ENCODE results near the gene L2HGDH. TPM values are rescaled to one million over a fixed set of nuclear protein-coding genes. Genes with fewer than 3 reads are reported as not detected.

The L2HGDH gene
- total RNA-seq, 1 experiment from 2014 or later = 13.9 TPM

DNA sequence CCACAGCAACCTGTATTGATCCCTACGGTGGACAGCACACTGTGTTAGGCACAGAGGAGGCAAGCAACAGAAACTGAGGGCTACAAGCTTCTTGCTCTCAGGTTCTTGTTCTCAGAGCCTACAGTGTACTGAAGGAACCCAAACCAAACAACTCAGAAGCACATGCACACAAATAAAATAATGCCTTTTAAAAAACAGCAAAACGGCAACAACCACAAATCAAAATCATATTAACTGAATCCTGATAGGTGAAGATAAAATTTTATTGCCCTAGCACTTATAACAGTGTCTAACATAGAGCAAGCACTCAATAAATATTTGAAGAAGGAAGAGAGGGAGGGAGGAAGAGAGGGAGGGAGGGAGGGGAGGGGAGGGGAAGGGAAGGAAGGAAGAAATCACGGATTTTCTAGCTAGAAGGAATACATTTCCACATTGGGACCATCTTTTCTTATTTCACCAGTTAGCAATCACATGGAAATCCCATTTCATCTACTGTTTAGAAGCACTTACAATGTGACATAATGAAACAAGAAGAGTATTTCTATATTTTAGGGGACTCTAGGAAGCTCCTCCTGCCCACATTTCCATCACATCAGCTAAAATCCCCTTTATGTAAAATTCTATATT is 27.3 kb upstream of the L2HGDH start:
- TF ChIP-seq, protein P1, sequence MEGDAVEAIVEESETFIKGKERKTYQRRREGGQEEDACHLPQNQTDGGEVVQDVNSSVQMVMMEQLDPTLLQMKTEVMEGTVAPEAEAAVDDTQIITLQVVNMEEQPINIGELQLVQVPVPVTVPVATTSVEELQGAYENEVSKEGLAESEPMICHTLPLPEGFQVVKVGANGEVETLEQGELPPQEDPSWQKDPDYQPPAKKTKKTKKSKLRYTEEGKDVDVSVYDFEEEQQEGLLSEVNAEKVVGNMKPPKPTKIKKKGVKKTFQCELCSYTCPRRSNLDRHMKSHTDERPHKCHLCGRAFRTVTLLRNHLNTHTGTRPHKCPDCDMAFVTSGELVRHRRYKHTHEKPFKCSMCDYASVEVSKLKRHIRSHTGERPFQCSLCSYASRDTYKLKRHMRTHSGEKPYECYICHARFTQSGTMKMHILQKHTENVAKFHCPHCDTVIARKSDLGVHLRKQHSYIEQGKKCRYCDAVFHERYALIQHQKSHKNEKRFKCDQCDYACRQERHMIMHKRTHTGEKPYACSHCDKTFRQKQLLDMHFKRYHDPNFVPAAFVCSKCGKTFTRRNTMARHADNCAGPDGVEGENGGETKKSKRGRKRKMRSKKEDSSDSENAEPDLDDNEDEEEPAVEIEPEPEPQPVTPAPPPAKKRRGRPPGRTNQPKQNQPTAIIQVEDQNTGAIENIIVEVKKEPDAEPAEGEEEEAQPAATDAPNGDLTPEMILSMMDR (IDR thresholded peaks at IDR 0.05; ENCODE audit: unreplicated experiment) = no peak
- CTCF ChIA-PET = interaction anchor here (0.6 kb wide), 1 partner anchor 71 kb away, joined by 3 read pairs; no protein-coding TSS in a partner anchor
- H3K4me1 Mint-ChIP-seq (ENCODE audit: low read depth, unreplicated experiment) = no peaks in the 10 kb centered on the region
- DNase-seq = no peak
- no TSS peak for BruUV-seq (replicated peaks)
- H3K4me3 Mint-ChIP-seq (ENCODE audit: low read depth, unreplicated experiment) = no peak overlapping the region
- H3K27ac Mint-ChIP-seq (ENCODE audit: unreplicated experiment) = no peak overlapping the region
- intact Hi-C loops (cut with micrococcal nuclease; ENCODE audit: unreplicated experiment) = no loop called here
- no peaks in the 10 kb centered on the region for H3K36me3 Mint-ChIP-seq (ENCODE audit: insufficient read depth, unreplicated experiment)
- H3K27me3 Mint-ChIP-seq (ENCODE audit: unreplicated experiment) = no peaks in the 10 kb centered on the region
- no peaks in the 10 kb centered on the region for H3K9me3 Mint-ChIP-seq (ENCODE audit: low read depth, unreplicated experiment)

DNA sequence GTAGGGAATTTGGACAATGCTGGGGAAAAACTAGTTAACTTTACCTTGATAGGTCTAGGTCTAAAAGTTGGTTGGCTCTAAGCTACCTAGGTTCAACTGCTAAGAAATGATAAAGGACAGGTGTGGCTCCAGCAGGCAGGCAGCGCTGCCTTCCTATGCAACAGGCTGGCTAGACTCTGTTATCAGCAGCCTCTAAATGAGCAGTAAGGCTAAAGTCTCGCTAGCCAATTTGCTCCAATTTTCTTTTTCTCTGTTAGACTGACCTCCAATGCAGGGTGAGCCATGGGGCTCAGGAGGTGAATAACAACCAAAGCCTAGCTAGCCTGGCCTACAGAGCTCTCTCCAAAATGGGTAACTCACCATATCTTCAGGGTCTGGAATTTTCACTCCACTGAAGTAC is 26.6 kb upstream of the L2HGDH start:
- no peak overlapping the region for H3K27ac Mint-ChIP-seq (ENCODE audit: unreplicated experiment)
- H3K9me3 Mint-ChIP-seq (ENCODE audit: low read depth, unreplicated experiment) = no peaks in the 10 kb centered on the region
- no peak overlapping the region for H3K4me3 Mint-ChIP-seq (ENCODE audit: low read depth, unreplicated experiment)
- H3K27me3 Mint-ChIP-seq (ENCODE audit: unreplicated experiment) = no peaks in the 10 kb centered on the region
- TF ChIP-seq, protein P1 (IDR thresholded peaks at IDR 0.05; ENCODE audit: unreplicated experiment) = no peak
- H3K4me1 Mint-ChIP-seq (ENCODE audit: low read depth, unreplicated experiment) = no peaks in the 10 kb centered on the region
- intact Hi-C loops (cut with micrococcal nuclease; ENCODE audit: unreplicated experiment) = no loop called here
- CTCF ChIA-PET = no interaction called here
- no TSS peak for BruUV-seq (replicated peaks)
- H3K36me3 Mint-ChIP-seq (ENCODE audit: insufficient read depth, unreplicated experiment) = no peaks in the 10 kb centered on the region
- DNase-seq = no peak

DNA sequence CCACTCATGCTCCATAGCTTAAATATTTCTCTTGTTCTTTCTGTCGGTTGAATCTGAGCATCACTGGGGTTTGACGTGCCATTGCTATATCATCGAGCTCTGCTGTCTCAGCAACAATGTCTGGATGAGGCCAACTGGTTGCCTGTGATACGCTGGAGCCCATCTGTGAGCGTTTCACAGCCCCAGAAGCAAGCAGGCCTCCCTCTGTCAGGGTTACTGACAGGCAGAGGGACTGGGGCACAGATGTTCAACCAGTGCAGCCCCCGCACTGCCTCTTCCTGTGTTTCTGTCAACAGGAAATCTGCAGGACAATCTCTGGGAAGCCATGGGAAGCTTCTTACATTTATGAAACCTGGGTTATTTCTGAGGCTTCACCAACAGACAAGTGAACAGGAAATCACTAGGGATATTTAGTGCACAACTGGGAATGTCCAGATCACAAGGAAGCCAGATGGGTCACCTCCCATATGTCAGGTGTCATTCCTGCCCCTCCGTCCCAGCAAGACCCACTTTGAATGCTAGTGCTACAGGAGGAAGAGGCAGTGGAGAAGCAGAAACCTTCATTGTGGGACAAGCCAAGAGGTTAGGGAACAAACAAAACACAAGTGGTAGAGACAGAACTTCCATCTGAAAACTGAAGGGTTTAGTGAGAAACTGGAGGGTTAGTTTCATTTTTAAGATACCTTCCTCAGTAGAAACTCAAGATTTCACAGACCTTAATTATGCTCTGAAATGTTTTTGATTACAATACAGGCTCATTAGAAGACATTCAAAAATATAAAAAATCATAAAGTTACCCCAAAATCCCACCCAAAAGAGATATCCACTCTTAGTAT is 24.2 kb upstream of the L2HGDH start:
- CTCF ChIA-PET = no interaction called here
- Mint-ChIP-seq H3K36me3 (ENCODE audit: insufficient read depth, unreplicated experiment) (no peaks in the 10 kb centered on the region), H3K27ac (ENCODE audit: unreplicated experiment) (no peak overlapping the region), H3K4me1 (ENCODE audit: low read depth, unreplicated experiment) (no peaks in the 10 kb centered on the region), H3K4me3 (ENCODE audit: low read depth, unreplicated experiment) (no peak overlapping the region), H3K9me3 (ENCODE audit: low read depth, unreplicated experiment) (no peaks in the 10 kb centered on the region), H3K27me3 (ENCODE audit: unreplicated experiment) (no peaks in the 10 kb centered on the region)
- no TSS peak for BruUV-seq (replicated peaks)
- TF ChIP-seq, protein P1 (IDR thresholded peaks at IDR 0.05; ENCODE audit: unreplicated experiment) = no peak
- intact Hi-C loops (cut with micrococcal nuclease; ENCODE audit: unreplicated experiment) = no loop called here
- DNase-seq = no peak

GRCh38 chr14:50335389-50335788 is 23.4 kb upstream of the L2HGDH start:
- intact Hi-C loops (cut with micrococcal nuclease; ENCODE audit: unreplicated experiment) = no loop called here
- CTCF ChIA-PET = interaction anchor here (0.6 kb wide), 1 partner anchor 71 kb away, joined by 4 read pairs; no protein-coding TSS in a partner anchor
- Mint-ChIP-seq H3K4me3 (ENCODE audit: low read depth, unreplicated experiment) (no peak overlapping the region), H3K4me1 (ENCODE audit: low read depth, unreplicated experiment) (no peaks in the 10 kb centered on the region), H3K36me3 (ENCODE audit: insufficient read depth, unreplicated experiment) (no peaks in the 10 kb centered on the region), H3K27me3 (ENCODE audit: unreplicated experiment) (no peaks in the 10 kb centered on the region), H3K27ac (ENCODE audit: unreplicated experiment) (no peak overlapping the region), H3K9me3 (ENCODE audit: low read depth, unreplicated experiment) (no peaks in the 10 kb centered on the region)
- TF ChIP-seq, protein P1 (IDR thresholded peaks at IDR 0.05; ENCODE audit: unreplicated experiment) = no peak
- BruUV-seq (replicated peaks) = no TSS peak
- DNase-seq = no peak
